Activated T-helper 17 cell treated with anti-CD3 and anti-CD28 coated beads, Interleukin-2, amount 50 U/mL, for 72 hours (primary cell): Measurements from ENCODE around the gene OSBPL6. TPM values are rescaled to one million over a fixed set of nuclear protein-coding genes. Genes with fewer than 3 reads are reported as not detected.
"Not testable (repeated sequence)": the region's sequence is repeated elsewhere in the genome, so short reads cannot be mapped to it uniquely, and the experiment has no call there.

ENCODE experiments used
- ATAC-seq: fragments of 150-1000 bp; cut with Tn5 transposase; replicated peaks from 2 replicates; pipeline ENCODE4 v1.10.0; 2021; ENCODE audit warnings: mild to moderate bottlenecking, moderate library complexity
- H3K27ac Mint-ChIP-seq: one replicate; pipeline ENCODE4 v1.8.0; 2022; ENCODE audit warnings: mixed read lengths
- H3K27me3 Mint-ChIP-seq: one replicate; pipeline ENCODE4 v1.8.0; 2022; ENCODE audit warnings: mixed read lengths
- H3K36me3 Mint-ChIP-seq: one replicate; pipeline ENCODE4 v1.8.0; 2022; ENCODE audit warnings: low read depth, mild to moderate bottlenecking, mixed read lengths
- H3K4me1 Mint-ChIP-seq: one replicate; pipeline ENCODE4 v1.8.0; 2022; ENCODE audit warnings: mixed read lengths
- H3K4me3 Mint-ChIP-seq: one replicate; pipeline ENCODE4 v1.8.0; 2022; ENCODE audit warnings: mild to moderate bottlenecking, mixed read lengths
- H3K9me3 Mint-ChIP-seq: one replicate; pipeline ENCODE4 v1.8.0; 2022; ENCODE audit warnings: mixed read lengths
- total RNA-seq, 2 donors: library from RNA; stranded (reverse); gene quantifications; one replicate each; pipeline ENCODE4 v1.2.3, GENCODE V29; 2022

The OSBPL6 gene
- total RNA-seq, 2 donors from 2014 or later: 0.77 to 1.0 TPM

- no peaks in the 10 kb centered on the region for H3K36me3 Mint-ChIP-seq
- H3K27me3 Mint-ChIP-seq: peaks cover 7% of the 10 kb centered on the region
- H3K9me3 Mint-ChIP-seq: no peaks in the 10 kb centered on the region
- no peaks in the 10 kb centered on the region for H3K4me1 Mint-ChIP-seq
- no peak overlapping the region for H3K27ac Mint-ChIP-seq
- ATAC-seq: no peak
- no peak overlapping the region for H3K4me3 Mint-ChIP-seq
Measured at GRCh38 chr2:178331474-178332432, 137.4 kb downstream of the OSBPL6 start.

GRCh38 chr2:178333851-178334250, 139.5 kb downstream of the OSBPL6 start:
- Mint-ChIP-seq H3K27ac (no peak overlapping the region), H3K9me3 (no peaks in the 10 kb centered on the region), H3K4me3 (no peak overlapping the region), H3K4me1 (no peaks in the 10 kb centered on the region), H3K36me3 (no peaks in the 10 kb centered on the region), H3K27me3 (peaks cover 8% of the 10 kb centered on the region)
- ATAC-seq: no peak

GRCh38 chr2:178335230-178335629, 140.9 kb downstream of the OSBPL6 start:
- ATAC-seq: no peak
- Mint-ChIP-seq H3K36me3 (no peaks in the 10 kb centered on the region), H3K27ac (no peak overlapping the region), H3K9me3 (no peaks in the 10 kb centered on the region), H3K4me1 (no peaks in the 10 kb centered on the region), H3K4me3 (no peak overlapping the region), H3K27me3 (peaks cover 12% of the 10 kb centered on the region)

GRCh38 chr2:178344121-178344520, 149.8 kb downstream of the OSBPL6 start:
- H3K36me3 Mint-ChIP-seq: no peaks in the 10 kb centered on the region
- no peaks in the 10 kb centered on the region for H3K4me1 Mint-ChIP-seq
- no peak for ATAC-seq
- no peaks in the 10 kb centered on the region for H3K9me3 Mint-ChIP-seq
- H3K27ac Mint-ChIP-seq: no peak overlapping the region
- no peak overlapping the region for H3K4me3 Mint-ChIP-seq
- peaks cover 38% of the 10 kb centered on the region for H3K27me3 Mint-ChIP-seq

GRCh38 chr2:178345951-178346350, 151.6 kb downstream of the OSBPL6 start:
- H3K4me1 Mint-ChIP-seq: no peaks in the 10 kb centered on the region
- ATAC-seq: no peak
- H3K36me3 Mint-ChIP-seq: no peaks in the 10 kb centered on the region
- H3K27ac Mint-ChIP-seq: no peak overlapping the region
- peaks cover 43% of the 10 kb centered on the region for H3K27me3 Mint-ChIP-seq
- no peaks in the 10 kb centered on the region for H3K9me3 Mint-ChIP-seq
- no peak overlapping the region for H3K4me3 Mint-ChIP-seq

- Mint-ChIP-seq H3K4me1 (no peaks in the 10 kb centered on the region), H3K36me3 (no peaks in the 10 kb centered on the region), H3K9me3 (no peaks in the 10 kb centered on the region), H3K4me3 (no peak overlapping the region), H3K27ac (no peak overlapping the region), H3K27me3 (peaks cover 38% of the 10 kb centered on the region)
- no peak for ATAC-seq
Measured at GRCh38 chr2:178350051-178350450, 155.7 kb downstream of the OSBPL6 start.

GRCh38 chr2:178357704-178358103, 163.4 kb downstream of the OSBPL6 start:
- H3K27ac Mint-ChIP-seq, H3K4me3 Mint-ChIP-seq, H3K36me3 Mint-ChIP-seq, H3K27me3 Mint-ChIP-seq, H3K4me1 Mint-ChIP-seq, ATAC-seq, H3K9me3 Mint-ChIP-seq: not testable (repeated sequence)

GRCh38 chr2:178359192-178359912, 165.0 kb downstream of the OSBPL6 start:
- Mint-ChIP-seq H3K4me3 (no peak overlapping the region), H3K27me3 (peaks cover 2% of the 10 kb centered on the region), H3K27ac (no peak overlapping the region), H3K36me3 (no peaks in the 10 kb centered on the region), H3K4me1 (no peaks in the 10 kb centered on the region), H3K9me3 (no peaks in the 10 kb centered on the region)
- ATAC-seq: no peak

GRCh38 chr2:178361588-178361987, 167.3 kb downstream of the OSBPL6 start:
- Mint-ChIP-seq H3K27ac (no peak overlapping the region), H3K4me1 (no peaks in the 10 kb centered on the region), H3K9me3 (no peaks in the 10 kb centered on the region), H3K27me3 (peaks cover 5% of the 10 kb centered on the region), H3K36me3 (no peaks in the 10 kb centered on the region), H3K4me3 (no peak overlapping the region)
- no peak for ATAC-seq

- Mint-ChIP-seq H3K36me3 (no peaks in the 10 kb centered on the region), H3K9me3 (no peaks in the 10 kb centered on the region), H3K4me1 (no peaks in the 10 kb centered on the region), H3K27me3 (peaks cover 5% of the 10 kb centered on the region), H3K4me3 (no peak overlapping the region), H3K27ac (no peak overlapping the region)
- no peak for ATAC-seq
Measured at GRCh38 chr2:178363252-178363651, 168.9 kb downstream of the OSBPL6 start.

GRCh38 chr2:178365116-178365515, 170.8 kb downstream of the OSBPL6 start:
- Mint-ChIP-seq H3K36me3 (no peaks in the 10 kb centered on the region), H3K4me1 (no peaks in the 10 kb centered on the region), H3K27ac (no peak overlapping the region), H3K9me3 (no peaks in the 10 kb centered on the region), H3K4me3 (no peak overlapping the region), H3K27me3 (peaks cover 5% of the 10 kb centered on the region)
- no peak for ATAC-seq

- Mint-ChIP-seq H3K4me3 (no peak overlapping the region), H3K27me3 (peaks cover 5% of the 10 kb centered on the region), H3K27ac (no peak overlapping the region), H3K9me3 (no peaks in the 10 kb centered on the region), H3K36me3 (no peaks in the 10 kb centered on the region), H3K4me1 (no peaks in the 10 kb centered on the region)
- no peak for ATAC-seq
Measured at GRCh38 chr2:178366412-178366811, 172.1 kb downstream of the OSBPL6 start.

GRCh38 chr2:178367344-178367743, 173.0 kb downstream of the OSBPL6 start:
- Mint-ChIP-seq H3K9me3 (no peaks in the 10 kb centered on the region), H3K27ac (no peak overlapping the region), H3K36me3 (no peaks in the 10 kb centered on the region), H3K4me3 (no peak overlapping the region), H3K27me3 (peaks cover 5% of the 10 kb centered on the region), H3K4me1 (no peaks in the 10 kb centered on the region)
- ATAC-seq: no peak

GRCh38 chr2:178374865-178375264, 180.6 kb downstream of the OSBPL6 start:
- no peak overlapping the region for H3K27ac Mint-ChIP-seq
- H3K4me1 Mint-ChIP-seq: no peaks in the 10 kb centered on the region
- no peaks in the 10 kb centered on the region for H3K9me3 Mint-ChIP-seq
- no peaks in the 10 kb centered on the region for H3K36me3 Mint-ChIP-seq
- H3K27me3 Mint-ChIP-seq: peaks cover 25% of the 10 kb centered on the region
- no peak overlapping the region for H3K4me3 Mint-ChIP-seq
- ATAC-seq: no peak

- Mint-ChIP-seq H3K27ac (no peak overlapping the region), H3K27me3 (peaks cover 29% of the 10 kb centered on the region), H3K4me1 (no peaks in the 10 kb centered on the region), H3K9me3 (no peaks in the 10 kb centered on the region), H3K4me3 (no peak overlapping the region), H3K36me3 (no peaks in the 10 kb centered on the region)
- no peak for ATAC-seq
Measured at GRCh38 chr2:178377046-178377445, 182.7 kb downstream of the OSBPL6 start.
